GM12892 (cell line): ENCODE data around the gene PHF19.

Experiments used
- POLR2A ChIP-seq: IDR thresholded peaks from 2 replicates; pipeline ENCODE4 v1.6.1; 2011; ENCODE audit warnings: low read depth, low read length, control low read depth
- TAF1 ChIP-seq: IDR thresholded peaks from 2 replicates; pipeline ENCODE4 v1.6.1; 2011; ENCODE audit warnings: low read depth, mild to moderate bottlenecking, control low read depth, low read length, borderline replicate concordance

DNA sequence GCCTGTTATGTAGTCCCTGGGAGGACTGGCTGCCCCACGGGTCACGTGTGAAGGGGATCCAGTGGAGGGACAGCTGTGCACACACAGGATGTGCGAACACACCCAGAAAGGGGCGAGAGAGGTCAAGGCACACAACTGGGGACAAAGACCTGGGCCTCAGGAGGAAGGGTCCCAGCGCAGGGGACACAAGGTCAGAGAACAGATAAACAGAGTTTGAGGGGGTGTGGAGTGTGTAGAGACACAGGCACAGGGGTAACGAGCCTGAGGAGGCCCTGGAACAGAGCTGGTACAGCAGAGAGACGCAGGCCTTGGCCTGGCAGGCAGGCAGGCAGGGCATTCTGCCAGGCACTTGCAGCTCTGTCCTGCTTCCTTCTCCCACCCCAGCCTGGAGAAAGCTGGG, 19.5 kb downstream of the PHF19 start:
- TF ChIP-seq TAF1 (no peak), POLR2A (no peak)
